H7 (cell line): ENCODE data around the gene JPH3. TPM values are rescaled to one million over a fixed set of nuclear protein-coding genes. Genes with fewer than 3 reads are reported as not detected.
"Not testable (repeated sequence)": the region's sequence is repeated elsewhere in the genome, so short reads cannot be mapped to it uniquely, and the experiment has no call there.

Source experiments
- DNase-seq: peaks from one replicate; pipeline ENCODE4 v3.0.0; 2012
- H3K27me3 ChIP-seq: 2 replicates; pipeline ENCODE4 v1.6.0; 2011; ENCODE audit warnings: mild to moderate bottlenecking, low read length; ENCODE audit not compliant: control insufficient read depth, insufficient read depth
- H3K36me3 ChIP-seq: replicated peaks from 2 replicates; pipeline ENCODE4 v1.5.1; 2011; ENCODE audit warnings: low read length; ENCODE audit not compliant: control insufficient read depth, insufficient read depth
- H3K4me3 ChIP-seq: 2 replicates; pipeline ENCODE4 v1.5.1; 2011; ENCODE audit warnings: low read depth, mild to moderate bottlenecking, control low read depth, low read length, moderate library complexity; ENCODE audit not compliant: insufficient read depth
- total RNA-seq: library from RNA; depleted of rRNA; stranded (reverse); fragments of >200 nt; shearing (Covaris generic); gene quantifications from 2 replicates; pipeline ENCODE4 v1.2.3, GENCODE V29; 2014

The JPH3 gene
- total RNA-seq, 1 experiment from 2014 or later, result 24.0 TPM

- Histone ChIP-seq H3K36me3 (no peaks in the 10 kb centered on the region), H3K27me3 (no peaks in the 10 kb centered on the region), H3K4me3 (no peak overlapping the region)
- DNase-seq, result no peak
These were observed 75.5 kb downstream of the JPH3 start for GRCh38 chr16:87677830-87678229.

GRCh38 chr16:87678618-87679017 lies 76.3 kb downstream of the JPH3 start:
- DNase-seq, result peak; percentile 87
- Histone ChIP-seq H3K27me3 (no peaks in the 10 kb centered on the region), H3K4me3 (no peak overlapping the region), H3K36me3 (no peaks in the 10 kb centered on the region)

GRCh38 chr16:87679593-87680271 lies 77.4 kb downstream of the JPH3 start:
- no peak overlapping the region for H3K4me3 ChIP-seq
- DNase-seq, result no peak
- no peaks in the 10 kb centered on the region for H3K36me3 ChIP-seq
- no peaks in the 10 kb centered on the region for H3K27me3 ChIP-seq

- no peaks in the 10 kb centered on the region for H3K27me3 ChIP-seq
- H3K4me3 ChIP-seq, result no peak overlapping the region
- H3K36me3 ChIP-seq, result no peaks in the 10 kb centered on the region
- DNase-seq, result peak; percentile 70
These were observed 78.0 kb downstream of the JPH3 start for GRCh38 chr16:87680272-87680644.

GRCh38 chr16:87681051-87681602 lies 78.8 kb downstream of the JPH3 start:
- not testable (repeated sequence) for H3K4me3 ChIP-seq, H3K27me3 ChIP-seq, DNase-seq, H3K36me3 ChIP-seq

GRCh38 chr16:87681981-87682570 lies 79.8 kb downstream of the JPH3 start:
- Histone ChIP-seq H3K36me3 (no peaks in the 10 kb centered on the region; the same call in 1 of the 2 replicates), H3K4me3 (no peak overlapping the region)

GRCh38 chr16:87682852-87683399 lies 80.6 kb downstream of the JPH3 start:
- no peaks in the 10 kb centered on the region; the same call in 1 of the 2 replicates for H3K36me3 ChIP-seq
- no peak for DNase-seq
- H3K27me3 ChIP-seq, result no peaks in the 10 kb centered on the region
- H3K4me3 ChIP-seq, result no peak overlapping the region

More at GRCh38 chr16:87681981-87682570, 79.8 kb downstream of the JPH3 start:
- DNase-seq, result peak; percentile 94
- no peaks in the 10 kb centered on the region for H3K27me3 ChIP-seq

- no peaks in the 10 kb centered on the region for H3K27me3 ChIP-seq
- H3K4me3 ChIP-seq, result no peak overlapping the region
- no peak for DNase-seq
- H3K36me3 ChIP-seq, result no peaks in the 10 kb centered on the region; the same call in 1 of the 2 replicates
These were observed 81.9 kb downstream of the JPH3 start for GRCh38 chr16:87684106-87684677.

- Histone ChIP-seq H3K36me3 (no peaks in the 10 kb centered on the region; the same call in 1 of the 2 replicates), H3K4me3 (no peak overlapping the region), H3K27me3 (no peaks in the 10 kb centered on the region)
- no peak for DNase-seq
These were observed 82.5 kb downstream of the JPH3 start for GRCh38 chr16:87684711-87685404.

GRCh38 chr16:87685405-87685755 lies 83.1 kb downstream of the JPH3 start:
- no peak for DNase-seq
- Histone ChIP-seq H3K36me3 (no peaks in the 10 kb centered on the region; the same call in 1 of the 2 replicates), H3K27me3 (no peaks in the 10 kb centered on the region), H3K4me3 (no peak overlapping the region)

- Histone ChIP-seq H3K36me3 (no peaks in the 10 kb centered on the region; the same call in 1 of the 2 replicates), H3K27me3 (no peaks in the 10 kb centered on the region), H3K4me3 (no peak overlapping the region)
- DNase-seq, result no peak
These were observed 83.5 kb downstream of the JPH3 start for GRCh38 chr16:87685766-87686165.

- H3K36me3 ChIP-seq, result no peaks in the 10 kb centered on the region; the same call in 1 of the 2 replicates
- H3K4me3 ChIP-seq, result no peak overlapping the region
- H3K27me3 ChIP-seq, result no peaks in the 10 kb centered on the region
- DNase-seq, result no peak
These were observed 84.4 kb downstream of the JPH3 start for GRCh38 chr16:87686697-87687096.

GRCh38 chr16:87687126-87687910 lies 85.0 kb downstream of the JPH3 start:
- no peak for DNase-seq
- H3K27me3 ChIP-seq, result no peaks in the 10 kb centered on the region
- H3K36me3 ChIP-seq, result no peaks in the 10 kb centered on the region; the same call in 1 of the 2 replicates
- H3K4me3 ChIP-seq, result no peak overlapping the region
